Neural cell (in vitro differentiated cells): Measurements from ENCODE around the gene FAR2.

ENCODE experiments used
- CTCF ChIP-seq: fragments of 450-650 bp; IDR thresholded peaks from 2 replicates; pipeline ENCODE4 v1.5.1; 2014; ENCODE audit warnings: antibody characterized with exemption, mild to moderate bottlenecking, moderate library complexity; ENCODE audit not compliant: poor library complexity, severe bottlenecking
- EZH2 ChIP-seq: fragments of 200-600, 300-800 bp; shearing (Covaris generic), sonication (generic); IDR thresholded peaks from 2 replicates; pipeline ENCODE4 v1.6.1; 2014; ENCODE audit warnings: antibody characterized with exemption, low read length, borderline replicate concordance, mild to moderate bottlenecking; ENCODE audit not compliant: insufficient read depth, poor library complexity, severe bottlenecking
- POLR2AphosphoS5 ChIP-seq: IDR thresholded peaks from 2 replicates; pipeline ENCODE4 v1.6.1; 2012
- SMC3 ChIP-seq: fragments of 450-650 bp; conservative IDR thresholded peaks from 2 replicates; pipeline ENCODE4 v1.6.1; 2014; ENCODE audit warnings: antibody characterized with exemption, mild to moderate bottlenecking, moderate library complexity; ENCODE audit not compliant: poor library complexity
- TAF1 ChIP-seq: IDR thresholded peaks from 2 replicates; pipeline ENCODE4 v1.6.1; 2012; ENCODE audit warnings: low read depth

- TF ChIP-seq POLR2AphosphoS5 (no peak), CTCF (no peak), TAF1 (no peak), EZH2 (no peak), SMC3 (no peak)
Measured at GRCh38 chr12:29224572-29224971, 75.5 kb downstream of the FAR2 start.
